Subcutaneous adipose tissue (tissue), 4 donors: ENCODE results near the gene CGB7. TPM values are rescaled to one million over a fixed set of nuclear protein-coding genes. Genes with fewer than 3 reads are reported as not detected.

Experiments used
- CTCF ChIP-seq: fragments of 450-650 bp; IDR thresholded peaks from one replicate; pipeline ENCODE4 v1.5.1; 2016; ENCODE audit warnings: low read depth, mild to moderate bottlenecking, control low read depth, antibody characterized with exemption, moderate library complexity
- total RNA-seq, 4 donors: library from RNA; depleted of rRNA; stranded (reverse); fragments of >200 nt; gene quantifications; one replicate each; pipeline ENCODE4 v1.1.0, GENCODE V29; 2016

Gene CGB7
- 1 to 10 TPM in 1 of 4 donors, not detected in 3; 1.3 TPM for total RNA-seq

DNA sequence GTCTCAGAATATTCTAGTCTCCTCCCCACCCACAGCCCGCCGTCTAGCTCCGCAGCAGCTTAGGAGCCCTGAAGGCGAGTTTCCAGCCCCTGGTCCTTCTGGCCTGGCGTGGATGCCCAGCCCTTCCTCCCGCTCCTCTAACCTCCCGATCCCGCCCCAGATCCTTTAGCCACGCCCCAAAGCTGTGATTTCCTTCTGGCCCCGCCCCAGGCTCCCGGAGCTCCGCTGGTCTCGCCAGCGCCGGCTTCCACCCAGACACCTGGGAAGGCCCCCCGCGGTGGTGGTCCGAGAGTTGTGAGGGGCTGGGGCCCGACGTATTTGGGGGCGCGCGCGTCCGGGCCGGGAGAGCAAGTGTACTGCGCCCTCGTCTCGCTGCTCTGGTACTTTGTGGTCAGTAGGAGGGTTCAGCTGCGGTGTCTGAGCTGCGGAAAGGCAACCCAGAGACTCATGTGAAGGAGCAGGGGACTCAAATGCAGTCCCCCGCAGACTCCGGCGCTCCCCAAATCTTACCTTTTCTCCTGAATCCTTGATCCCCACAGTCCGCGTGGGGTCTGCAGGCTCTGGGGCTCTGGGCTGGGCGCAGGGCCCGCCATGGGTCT, at the start of gene CGB7:
Gene CGB7 (minus strand): TSS at position 114 of the 599 bp plus-strand sequence. CDS start 2,374 bp downstream, outside the sequence.
- TF ChIP-seq CTCF: no peak

DNA sequence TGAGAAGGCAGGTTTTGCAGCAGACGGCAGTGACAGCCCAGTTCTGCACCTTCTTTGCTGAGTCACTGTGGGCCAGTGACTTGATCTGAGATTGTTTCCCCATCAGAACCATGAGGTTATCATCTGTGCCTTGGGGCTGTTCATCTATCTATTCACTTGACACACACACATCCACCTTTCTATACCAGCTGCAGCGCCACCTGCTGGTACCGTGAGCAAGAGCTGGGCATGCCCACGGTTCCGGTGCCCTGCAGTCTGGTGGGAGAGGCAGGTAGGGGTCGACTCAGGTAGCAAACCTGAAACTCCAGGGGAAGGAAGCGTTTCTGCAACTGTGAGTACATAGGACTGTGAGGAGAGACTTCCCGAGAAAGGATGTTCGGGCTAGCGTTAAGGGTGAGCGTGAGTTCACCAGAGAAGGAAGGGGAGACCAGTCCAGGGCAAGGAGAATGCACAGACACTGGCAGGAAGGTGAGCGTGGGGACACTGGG, 49.1 kb upstream of the CGB7 start:
- no peak for TF ChIP-seq CTCF

GRCh38 chr19:49104229-49104864, 46.8 kb upstream of the CGB7 start:
- no peak for TF ChIP-seq CTCF

DNA sequence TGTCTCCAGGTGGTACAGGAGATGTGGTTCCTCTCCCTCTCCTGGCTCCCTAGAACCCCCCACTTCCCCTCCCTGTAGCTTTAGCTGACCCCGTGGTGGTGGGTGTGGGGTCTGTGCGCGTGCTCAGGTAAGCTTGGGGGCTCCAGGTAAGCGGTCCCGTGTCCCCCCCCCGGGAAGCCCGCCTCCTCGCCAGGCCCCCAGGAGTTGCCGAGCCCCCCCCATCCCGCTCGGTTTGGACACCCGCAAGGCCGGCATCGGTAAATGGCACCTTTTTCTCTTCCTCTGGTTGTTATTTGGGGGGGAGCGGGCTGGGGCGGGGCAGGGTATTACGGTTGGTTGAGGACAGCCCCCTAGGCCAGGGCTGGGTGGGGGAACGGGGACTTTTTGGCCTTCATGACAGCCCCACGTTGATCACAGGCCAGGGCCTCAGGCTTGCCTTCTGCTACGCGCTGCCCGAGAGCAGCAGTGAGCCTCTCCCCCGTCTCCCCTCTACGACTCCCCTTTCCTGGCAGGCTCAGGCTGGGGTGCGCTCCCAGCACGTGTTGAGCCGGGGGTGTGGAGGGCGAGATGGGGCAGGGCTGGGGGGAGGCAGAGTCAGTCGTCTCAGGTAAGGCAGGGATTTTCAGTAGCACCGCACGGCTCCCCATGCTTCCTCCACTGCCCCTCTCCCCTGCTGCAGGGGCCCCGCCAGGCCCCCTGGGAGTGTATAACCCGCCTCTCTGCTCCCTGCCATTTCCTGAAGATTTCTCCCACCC, 46.0 kb upstream of the CGB7 start:
- TF ChIP-seq CTCF: no peak

DNA sequence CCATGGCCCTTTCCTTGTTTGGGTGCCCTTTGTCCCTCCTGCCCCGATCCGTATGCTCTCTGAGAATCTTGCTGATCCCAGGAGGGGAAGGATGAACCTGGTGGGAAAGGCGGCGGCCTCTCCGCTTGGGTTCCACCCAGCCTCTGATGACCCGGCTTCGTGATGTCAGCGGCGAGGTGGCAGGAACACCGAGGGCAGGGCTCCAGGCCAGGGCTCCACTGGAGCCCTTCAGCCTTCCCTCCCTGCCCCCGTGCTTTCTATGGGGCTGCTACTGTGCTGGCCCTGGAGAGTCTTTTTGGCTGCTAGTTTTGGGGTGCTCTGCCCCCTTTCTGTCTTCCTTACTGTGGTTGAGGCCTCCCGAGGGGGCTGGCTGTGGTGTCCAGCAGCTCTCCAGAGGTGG, 44.8 kb upstream of the CGB7 start:
- no peak for TF ChIP-seq CTCF

DNA sequence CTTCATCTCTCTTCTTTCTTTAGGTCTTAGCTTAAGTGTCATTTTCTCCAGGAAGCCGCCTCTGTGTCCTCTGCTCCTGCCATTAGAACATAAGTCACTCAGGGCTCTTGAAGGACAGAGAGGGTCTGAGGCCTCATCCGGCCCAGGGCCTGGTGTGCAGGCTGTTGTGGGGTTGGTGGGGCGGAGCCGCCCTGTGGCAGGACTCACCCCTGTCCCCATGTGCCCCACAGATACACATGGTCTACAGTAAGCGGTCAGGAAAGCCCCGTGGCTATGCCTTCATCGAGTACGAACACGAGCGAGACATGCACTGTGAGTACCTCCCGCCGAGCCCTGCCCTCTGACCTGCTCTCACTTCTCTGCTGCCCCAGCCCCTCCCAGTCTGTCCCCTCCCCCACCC, 43.6 kb upstream of the CGB7 start:
- TF ChIP-seq CTCF: no peak

DNA sequence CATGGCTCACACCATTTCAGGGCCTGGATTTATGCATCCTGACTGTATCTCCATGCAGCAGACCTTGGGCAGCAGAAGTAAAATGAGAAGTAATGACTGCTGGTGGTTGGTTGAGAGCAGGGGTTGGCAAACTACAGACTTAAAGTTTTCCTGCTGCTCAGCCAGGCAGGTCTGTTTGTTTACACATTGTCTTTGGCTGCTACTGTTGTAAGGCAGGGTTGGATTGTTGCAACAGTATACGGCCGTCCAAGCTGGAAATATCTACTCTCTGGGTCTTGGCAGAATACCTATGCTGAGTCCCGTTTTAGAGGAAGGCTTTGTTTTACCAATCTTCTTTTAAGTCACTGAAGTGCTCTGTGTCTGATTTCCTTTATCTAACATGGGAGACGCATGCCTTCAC, 41.2 kb upstream of the CGB7 start:
- TF ChIP-seq CTCF: no peak
